ENCODE results near the gene CACNA1A.
"Not testable (repeated sequence)": the region's sequence is repeated elsewhere in the genome, so short reads cannot be mapped to it uniquely, and the experiment has no call there.

The CACNA1A gene

GRCh38 chr19:13277104-13277809, 229.0 kb downstream of the CACNA1A start:
- DNase-seq (ENCODE audit: low spot score): peak; percentile 71

- no peak for DNase-seq (ENCODE audit: low spot score)
Measured at GRCh38 chr19:13275016-13275722, 231.1 kb downstream of the CACNA1A start.

- DNase-seq (ENCODE audit: low spot score): no peak
Measured at GRCh38 chr19:13270514-13271105, 235.7 kb downstream of the CACNA1A start.

- DNase-seq (ENCODE audit: low spot score): no peak
Measured at GRCh38 chr19:13269348-13269747, 236.9 kb downstream of the CACNA1A start.

GRCh38 chr19:13267889-13268288, 238.4 kb downstream of the CACNA1A start:
- DNase-seq (ENCODE audit: low spot score): no peak

- no peak for DNase-seq (ENCODE audit: low spot score)
Measured at GRCh38 chr19:13267131-13267530, 239.1 kb downstream of the CACNA1A start.

- DNase-seq (ENCODE audit: low spot score): peak; percentile 55
Measured at GRCh38 chr19:13262450-13262849, 243.8 kb downstream of the CACNA1A start.

GRCh38 chr19:13260883-13261653, 245.2 kb downstream of the CACNA1A start:
- peak; percentile 92 for DNase-seq (ENCODE audit: low spot score)

GRCh38 chr19:13256918-13257317, 249.4 kb downstream of the CACNA1A start:
- no peak for DNase-seq (ENCODE audit: low spot score)

GRCh38 chr19:13256398-13256797, 249.9 kb downstream of the CACNA1A start:
- DNase-seq (ENCODE audit: low spot score): not testable (repeated sequence)

- DNase-seq (ENCODE audit: low spot score): no peak
Measured at GRCh38 chr19:13255719-13256059, 250.6 kb downstream of the CACNA1A start.

GRCh38 chr19:13255041-13255718, 251.1 kb downstream of the CACNA1A start:
- DNase-seq (ENCODE audit: low spot score): no peak

GRCh38 chr19:13252569-13253335, 253.5 kb downstream of the CACNA1A start:
- DNase-seq (ENCODE audit: low spot score): no peak

- DNase-seq (ENCODE audit: low spot score): no peak
Measured at GRCh38 chr19:13244920-13245319, 261.4 kb downstream of the CACNA1A start.

GRCh38 chr19:13241231-13242104, 264.8 kb downstream of the CACNA1A start:
- no peak for DNase-seq (ENCODE audit: low spot score)

GRCh38 chr19:13240312-13241022, 265.8 kb downstream of the CACNA1A start:
- no peak for DNase-seq (ENCODE audit: low spot score)

GRCh38 chr19:13238891-13239534, 267.3 kb downstream of the CACNA1A start:
- DNase-seq (ENCODE audit: low spot score): no peak

- peak; percentile 46 for DNase-seq (ENCODE audit: low spot score)
Measured at GRCh38 chr19:13234518-13234917, 271.8 kb downstream of the CACNA1A start.

GRCh38 chr19:13231663-13232062, 274.6 kb downstream of the CACNA1A start:
- DNase-seq (ENCODE audit: low spot score): no peak
